ENCODE data around the gene LLCFC1.
A peak's percentile ranks its signal among the peaks of the same experiment; 100 is the strongest.
"Not testable (repeated sequence)": the region's sequence is repeated elsewhere in the genome, so short reads cannot be mapped to it uniquely, and the experiment has no call there.

LLCFC1 gene

GRCh38 chr7:142968229-142968628 is 28.9 kb downstream of the LLCFC1 start:
- H2AFZ ChIP-seq (ENCODE audit: low read depth, low read length) = no peak overlapping the region

GRCh38 chr7:142969183-142969582 is 29.9 kb downstream of the LLCFC1 start:
- H3K36me3 ChIP-seq (replicated peaks; ENCODE audit: low read depth, low read length) = no peaks in the 10 kb centered on the region
- no peak overlapping the region for H3K4me3 ChIP-seq (ENCODE audit: low read length)
- H3K4me1 ChIP-seq (ENCODE audit: low read length) = peaks cover 42% of the 10 kb centered on the region
- H3K79me2 ChIP-seq (ENCODE audit: low read length) = no peaks in the 10 kb centered on the region
- no peak overlapping the region for H3K4me2 ChIP-seq (ENCODE audit: low read length)
- no peaks in the 10 kb centered on the region for H3K9me3 ChIP-seq (ENCODE audit: insufficient read depth, low read length)
- H4K20me1 ChIP-seq (ENCODE audit: insufficient read depth, low read length) = no peaks in the 10 kb centered on the region
- H3K9ac ChIP-seq (ENCODE audit: low read length) = no peak overlapping the region
- no peaks in the 10 kb centered on the region for H3K27me3 ChIP-seq (ENCODE audit: low read depth, low read length)
- no peak for TF ChIP-seq CTCF (IDR thresholded peaks at IDR 0.05; ENCODE audit: low read depth, low read length)
- TF ChIP-seq EZH2phosphoT487 (IDR thresholded peaks at IDR 0.05; ENCODE audit: low read depth) = no peak
- no peak overlapping the region for H2AFZ ChIP-seq (ENCODE audit: low read depth, low read length)
- H3K27ac ChIP-seq (ENCODE audit: low read length) = no peak overlapping the region

More at GRCh38 chr7:142968229-142968628, 28.9 kb downstream of the LLCFC1 start:
- Histone ChIP-seq H3K4me2 (ENCODE audit: low read length) (no peak overlapping the region), H3K9me3 (ENCODE audit: insufficient read depth, low read length) (no peaks in the 10 kb centered on the region), H3K27ac (ENCODE audit: low read length) (no peak overlapping the region), H4K20me1 (ENCODE audit: insufficient read depth, low read length) (no peaks in the 10 kb centered on the region), H3K4me3 (ENCODE audit: low read length) (no peak overlapping the region), H3K4me1 (ENCODE audit: low read length) (peaks cover 49% of the 10 kb centered on the region), H3K36me3 (replicated peaks; ENCODE audit: low read depth, low read length) (no peaks in the 10 kb centered on the region), H3K27me3 (ENCODE audit: low read depth, low read length) (peaks cover 3% of the 10 kb centered on the region; the same call in 1 of the 2 replicates), H3K9ac (ENCODE audit: low read length) (no peak overlapping the region), H3K79me2 (ENCODE audit: low read length) (no peaks in the 10 kb centered on the region)
- TF ChIP-seq EZH2phosphoT487 (IDR thresholded peaks at IDR 0.05; ENCODE audit: low read depth) (no peak), CTCF (IDR thresholded peaks at IDR 0.05; ENCODE audit: low read depth, low read length) (no peak)

GRCh38 chr7:142974626-142975025 is 35.3 kb downstream of the LLCFC1 start:
- no peaks in the 10 kb centered on the region for H3K79me2 ChIP-seq (ENCODE audit: low read length)
- no peak overlapping the region for H3K4me3 ChIP-seq (ENCODE audit: low read length)
- H3K27me3 ChIP-seq (ENCODE audit: low read depth, low read length) = no peaks in the 10 kb centered on the region
- H2AFZ ChIP-seq (ENCODE audit: low read depth, low read length) = peak overlapping the region; percentile 52; the same call in 1 of the 2 replicates
- TF ChIP-seq CTCF (IDR thresholded peaks at IDR 0.05; ENCODE audit: low read depth, low read length) = no peak
- no peak for TF ChIP-seq EZH2phosphoT487 (IDR thresholded peaks at IDR 0.05; ENCODE audit: low read depth)
- no peaks in the 10 kb centered on the region for H3K9me3 ChIP-seq (ENCODE audit: insufficient read depth, low read length)
- H3K4me1 ChIP-seq (ENCODE audit: low read length) = peaks cover 8% of the 10 kb centered on the region
- H4K20me1 ChIP-seq (ENCODE audit: insufficient read depth, low read length) = no peaks in the 10 kb centered on the region
- no peak overlapping the region for H3K9ac ChIP-seq (ENCODE audit: low read length)
- H3K27ac ChIP-seq (ENCODE audit: low read length) = no peak overlapping the region
- no peaks in the 10 kb centered on the region for H3K36me3 ChIP-seq (replicated peaks; ENCODE audit: low read depth, low read length)
- H3K4me2 ChIP-seq (ENCODE audit: low read length) = peak overlapping the region; percentile 17

- H3K4me3 ChIP-seq (ENCODE audit: low read length); H3K27ac ChIP-seq (ENCODE audit: low read length); H3K9me3 ChIP-seq (ENCODE audit: insufficient read depth, low read length); H3K79me2 ChIP-seq (ENCODE audit: low read length); H3K4me1 ChIP-seq (ENCODE audit: low read length); H3K27me3 ChIP-seq (ENCODE audit: low read depth, low read length); H2AFZ ChIP-seq (ENCODE audit: low read depth, low read length); H3K36me3 ChIP-seq (replicated peaks; ENCODE audit: low read depth, low read length); H3K4me2 ChIP-seq (ENCODE audit: low read length); H4K20me1 ChIP-seq (ENCODE audit: insufficient read depth, low read length); H3K9ac ChIP-seq (ENCODE audit: low read length): not testable (repeated sequence)
Observed at GRCh38 chr7:142978402-142978801, 39.1 kb downstream of the LLCFC1 start.

- Histone ChIP-seq H3K4me1 (ENCODE audit: low read length) (no peaks in the 10 kb centered on the region), H2AFZ (ENCODE audit: low read depth, low read length) (no peak overlapping the region), H3K9me3 (ENCODE audit: insufficient read depth, low read length) (no peaks in the 10 kb centered on the region), H3K4me3 (ENCODE audit: low read length) (no peak overlapping the region), H3K36me3 (replicated peaks; ENCODE audit: low read depth, low read length) (no peaks in the 10 kb centered on the region), H4K20me1 (ENCODE audit: insufficient read depth, low read length) (no peaks in the 10 kb centered on the region), H3K4me2 (ENCODE audit: low read length) (no peak overlapping the region), H3K27me3 (ENCODE audit: low read depth, low read length) (no peaks in the 10 kb centered on the region), H3K27ac (ENCODE audit: low read length) (no peak overlapping the region), H3K9ac (ENCODE audit: low read length) (no peak overlapping the region), H3K79me2 (ENCODE audit: low read length) (no peaks in the 10 kb centered on the region)
- TF ChIP-seq EZH2phosphoT487 (IDR thresholded peaks at IDR 0.05; ENCODE audit: low read depth) (no peak), CTCF (IDR thresholded peaks at IDR 0.05; ENCODE audit: low read depth, low read length) (no peak)
Observed at GRCh38 chr7:142983825-142984224, 44.5 kb downstream of the LLCFC1 start.
